KOPT-K1 (cell line): Measurements from ENCODE around the gene MZB1.

Experiments used
- H3K27ac ChIP-seq: fragments of 200-600 bp; sonication (generic); 2 replicates; pipeline ENCODE4 v1.5.1; 2016; ENCODE audit warnings: antibody characterized with exemption, mild to moderate bottlenecking, low read depth, low read length; ENCODE audit not compliant: poor library complexity, severe bottlenecking
- H3K36me3 ChIP-seq: fragments of 200-600 bp; sonication (generic); 2 replicates; pipeline ENCODE4 v1.5.1; 2017; ENCODE audit warnings: antibody characterized with exemption, mild to moderate bottlenecking, low read length, moderate library complexity; ENCODE audit not compliant: insufficient read depth
- H3K9me3 ChIP-seq: fragments of 200-600 bp; sonication (generic); 2 replicates; pipeline ENCODE4 v1.5.1; 2017; ENCODE audit warnings: antibody characterized with exemption, low read length, mild to moderate bottlenecking; ENCODE audit not compliant: insufficient read depth, poor library complexity, severe bottlenecking

MZB1 gene

GRCh38 chr5:139389701-139390638, at the start of gene MZB1:
Gene MZB1, minus strand, starts transcription at chr5:139389913. Its CDS starts 57 bp downstream, at chr5:139389856.
- Histone ChIP-seq H3K27ac (peak within 1 kb of the TSS; percentile 100), H3K36me3 (peaks cover 31% of the 10 kb centered on the region), H3K9me3 (no peaks in the 10 kb centered on the region)

GRCh38 chr5:139439013-139439903, 49.5 kb upstream of the MZB1 start, which contains the start of gene DNAJC18:
Gene DNAJC18, minus strand, starts transcription at chr5:139439525. Its CDS starts 80 bp downstream, at chr5:139439445.
- Histone ChIP-seq H3K9me3 (no peaks in the 10 kb centered on the region), H3K36me3 (no peaks in the 10 kb centered on the region), H3K27ac (peak within 1 kb of the TSS; percentile 76)

GRCh38 chr5:139438707-139439012, 48.9 kb upstream of the MZB1 start:
- Histone ChIP-seq H3K36me3 (no peaks in the 10 kb centered on the region), H3K9me3 (no peaks in the 10 kb centered on the region), H3K27ac (peak overlapping the region; percentile 76)

GRCh38 chr5:139435676-139436075, 46.0 kb upstream of the MZB1 start:
- H3K9me3 ChIP-seq, result no peaks in the 10 kb centered on the region
- no peaks in the 10 kb centered on the region for H3K36me3 ChIP-seq
- H3K27ac ChIP-seq, result no peak overlapping the region

GRCh38 chr5:139431706-139432105, 42.0 kb upstream of the MZB1 start:
- Histone ChIP-seq H3K36me3 (0 out of 2 replicates have a peak, but pooled peaks cover 4% of the 10 kb centered on the region), H3K27ac (no peak overlapping the region), H3K9me3 (no peaks in the 10 kb centered on the region)

- H3K27ac ChIP-seq, result no peak overlapping the region
- H3K36me3 ChIP-seq, result peaks cover 4% of the 10 kb centered on the region; the same call in 1 of the 2 replicates
- H3K9me3 ChIP-seq, result no peaks in the 10 kb centered on the region
Measured at GRCh38 chr5:139430015-139430414, 40.3 kb upstream of the MZB1 start.

GRCh38 chr5:139426203-139426885, 36.6 kb upstream of the MZB1 start:
- Histone ChIP-seq H3K9me3 (no peaks in the 10 kb centered on the region), H3K27ac (no peak overlapping the region), H3K36me3 (peaks cover 15% of the 10 kb centered on the region; the same call in 1 of the 2 replicates)

GRCh38 chr5:139425497-139425896, 35.8 kb upstream of the MZB1 start:
- Histone ChIP-seq H3K36me3 (peaks cover 15% of the 10 kb centered on the region; the same call in 1 of the 2 replicates), H3K27ac (no peak overlapping the region), H3K9me3 (no peaks in the 10 kb centered on the region)

GRCh38 chr5:139422307-139422893, 32.7 kb upstream of the MZB1 start:
- Histone ChIP-seq H3K27ac (no peak overlapping the region), H3K9me3 (no peaks in the 10 kb centered on the region), H3K36me3 (peaks cover 20% of the 10 kb centered on the region; the same call in 1 of the 2 replicates)

GRCh38 chr5:139419226-139420192, 29.8 kb upstream of the MZB1 start:
- Histone ChIP-seq H3K27ac (no peak overlapping the region), H3K9me3 (no peaks in the 10 kb centered on the region), H3K36me3 (peaks cover 16% of the 10 kb centered on the region; the same call in 1 of the 2 replicates)

- peaks cover 11% of the 10 kb centered on the region; the same call in 1 of the 2 replicates for H3K36me3 ChIP-seq
- no peak overlapping the region for H3K27ac ChIP-seq
- no peaks in the 10 kb centered on the region for H3K9me3 ChIP-seq
Measured at GRCh38 chr5:139418793-139419192, 29.1 kb upstream of the MZB1 start.

GRCh38 chr5:139417214-139417613, 27.5 kb upstream of the MZB1 start:
- H3K36me3 ChIP-seq, result peaks cover 9% of the 10 kb centered on the region; the same call in 1 of the 2 replicates
- no peak overlapping the region for H3K27ac ChIP-seq
- H3K9me3 ChIP-seq, result no peaks in the 10 kb centered on the region

- Histone ChIP-seq H3K9me3 (no peaks in the 10 kb centered on the region), H3K36me3 (peaks cover 9% of the 10 kb centered on the region; the same call in 1 of the 2 replicates), H3K27ac (peak overlapping the region; percentile 3)
Measured at GRCh38 chr5:139416651-139417050, 26.9 kb upstream of the MZB1 start.
